ENCODE results near the gene OGFR.

DNA sequence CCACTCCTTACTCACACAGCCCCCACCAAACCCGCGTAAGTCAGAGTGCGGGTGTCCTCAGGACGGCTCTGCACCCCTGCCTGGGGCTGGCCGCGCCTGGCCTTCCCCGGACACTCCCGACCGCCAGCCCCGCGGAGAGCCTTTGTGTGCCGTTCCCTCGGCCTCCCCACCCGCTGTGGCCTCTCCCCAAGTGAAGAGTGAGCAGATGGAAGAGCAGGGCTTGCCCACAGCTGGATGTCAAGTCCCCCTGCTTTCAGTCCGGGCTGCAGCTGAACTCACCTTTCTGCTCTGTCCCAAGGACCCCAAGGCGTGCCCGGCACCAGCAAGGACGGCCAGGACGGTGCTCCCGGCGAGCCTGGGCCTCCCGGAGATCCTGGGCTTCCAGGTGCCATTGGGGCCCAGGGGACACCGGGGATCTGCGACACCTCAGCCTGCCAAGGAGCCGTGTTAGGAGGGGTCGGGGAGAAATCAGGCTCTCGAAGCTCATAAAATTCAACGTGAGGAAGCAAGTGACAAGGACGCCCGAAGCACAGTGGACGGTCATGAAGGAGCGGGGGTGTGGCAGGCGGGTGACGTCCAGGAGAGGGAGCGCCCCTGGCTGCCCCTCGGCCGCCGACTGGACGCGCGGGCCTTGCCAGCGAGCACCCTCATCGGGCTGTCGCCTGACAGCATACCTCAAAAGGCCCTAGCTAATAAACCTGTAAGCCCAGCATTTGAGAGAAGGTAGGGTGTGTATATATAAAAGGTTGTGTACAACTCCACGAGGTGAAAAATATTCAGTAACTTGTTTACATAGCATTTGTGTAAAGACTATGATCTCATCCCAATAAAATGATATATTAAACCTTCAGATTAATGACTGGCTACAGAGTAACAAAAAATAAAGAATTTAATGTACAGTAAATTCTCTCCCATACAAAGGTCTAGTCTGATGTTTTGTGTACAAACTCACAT is 35.9 kb downstream of the OGFR start:
- TF ChIP-seq, protein P1, sequence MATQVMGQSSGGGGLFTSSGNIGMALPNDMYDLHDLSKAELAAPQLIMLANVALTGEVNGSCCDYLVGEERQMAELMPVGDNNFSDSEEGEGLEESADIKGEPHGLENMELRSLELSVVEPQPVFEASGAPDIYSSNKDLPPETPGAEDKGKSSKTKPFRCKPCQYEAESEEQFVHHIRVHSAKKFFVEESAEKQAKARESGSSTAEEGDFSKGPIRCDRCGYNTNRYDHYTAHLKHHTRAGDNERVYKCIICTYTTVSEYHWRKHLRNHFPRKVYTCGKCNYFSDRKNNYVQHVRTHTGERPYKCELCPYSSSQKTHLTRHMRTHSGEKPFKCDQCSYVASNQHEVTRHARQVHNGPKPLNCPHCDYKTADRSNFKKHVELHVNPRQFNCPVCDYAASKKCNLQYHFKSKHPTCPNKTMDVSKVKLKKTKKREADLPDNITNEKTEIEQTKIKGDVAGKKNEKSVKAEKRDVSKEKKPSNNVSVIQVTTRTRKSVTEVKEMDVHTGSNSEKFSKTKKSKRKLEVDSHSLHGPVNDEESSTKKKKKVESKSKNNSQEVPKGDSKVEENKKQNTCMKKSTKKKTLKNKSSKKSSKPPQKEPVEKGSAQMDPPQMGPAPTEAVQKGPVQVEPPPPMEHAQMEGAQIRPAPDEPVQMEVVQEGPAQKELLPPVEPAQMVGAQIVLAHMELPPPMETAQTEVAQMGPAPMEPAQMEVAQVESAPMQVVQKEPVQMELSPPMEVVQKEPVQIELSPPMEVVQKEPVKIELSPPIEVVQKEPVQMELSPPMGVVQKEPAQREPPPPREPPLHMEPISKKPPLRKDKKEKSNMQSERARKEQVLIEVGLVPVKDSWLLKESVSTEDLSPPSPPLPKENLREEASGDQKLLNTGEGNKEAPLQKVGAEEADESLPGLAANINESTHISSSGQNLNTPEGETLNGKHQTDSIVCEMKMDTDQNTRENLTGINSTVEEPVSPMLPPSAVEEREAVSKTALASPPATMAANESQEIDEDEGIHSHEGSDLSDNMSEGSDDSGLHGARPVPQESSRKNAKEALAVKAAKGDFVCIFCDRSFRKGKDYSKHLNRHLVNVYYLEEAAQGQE (IDR thresholded peaks at IDR 0.05; ENCODE audit: low read depth): no peak
- no peak for TF ChIP-seq SIN3A (IDR thresholded peaks at IDR 0.05; ENCODE audit: low read depth)
- TF ChIP-seq, protein P2, sequence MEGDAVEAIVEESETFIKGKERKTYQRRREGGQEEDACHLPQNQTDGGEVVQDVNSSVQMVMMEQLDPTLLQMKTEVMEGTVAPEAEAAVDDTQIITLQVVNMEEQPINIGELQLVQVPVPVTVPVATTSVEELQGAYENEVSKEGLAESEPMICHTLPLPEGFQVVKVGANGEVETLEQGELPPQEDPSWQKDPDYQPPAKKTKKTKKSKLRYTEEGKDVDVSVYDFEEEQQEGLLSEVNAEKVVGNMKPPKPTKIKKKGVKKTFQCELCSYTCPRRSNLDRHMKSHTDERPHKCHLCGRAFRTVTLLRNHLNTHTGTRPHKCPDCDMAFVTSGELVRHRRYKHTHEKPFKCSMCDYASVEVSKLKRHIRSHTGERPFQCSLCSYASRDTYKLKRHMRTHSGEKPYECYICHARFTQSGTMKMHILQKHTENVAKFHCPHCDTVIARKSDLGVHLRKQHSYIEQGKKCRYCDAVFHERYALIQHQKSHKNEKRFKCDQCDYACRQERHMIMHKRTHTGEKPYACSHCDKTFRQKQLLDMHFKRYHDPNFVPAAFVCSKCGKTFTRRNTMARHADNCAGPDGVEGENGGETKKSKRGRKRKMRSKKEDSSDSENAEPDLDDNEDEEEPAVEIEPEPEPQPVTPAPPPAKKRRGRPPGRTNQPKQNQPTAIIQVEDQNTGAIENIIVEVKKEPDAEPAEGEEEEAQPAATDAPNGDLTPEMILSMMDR (IDR thresholded peaks at IDR 0.05 in 2 of 3, conservative IDR thresholded peaks at IDR 0.05 in 1 of 3; ENCODE audit: borderline replicate concordance in 1 of 3, insufficient read depth in 1 of 3, low read depth in 2 of 3, low read length in 2 of 3): no peak
- TF ChIP-seq EZH2 (IDR thresholded peaks at IDR 0.05): no peak

Data from HCT116 (cell line).